ENCODE data around the gene MFSD8. TPM values are rescaled to one million over a fixed set of nuclear protein-coding genes. Genes with fewer than 3 reads are reported as not detected.

Gene MFSD8
- total RNA-seq, 1 experiment from 2014 or later: 19.9 TPM

Other genes starting within 250 kb of the MFSD8 start
- gene SLC25A31, start 234.8 kb downstream of the MFSD8 start, total RNA-seq (2014; rRNA removed): not detected in 2 replicates
- gene HSPA4L, start 182.9 kb downstream of the MFSD8 start, total RNA-seq (2014; rRNA removed): 8.8 and 11.3 TPM in 2 replicates
- gene PLK4, start 84.3 kb downstream of the MFSD8 start, total RNA-seq (2014; rRNA removed): 31.1 and 47.5 TPM in 2 replicates
- gene ABHD18, start 233 bp upstream of the MFSD8 start, total RNA-seq (2014; rRNA removed): 3.3 and 8.7 TPM in 2 replicates
- gene LARP1B, start 96.1 kb upstream of the MFSD8 start, total RNA-seq (2014; rRNA removed): 9.3 and 10.1 TPM in 2 replicates

All from LHCN-M2 (cell line).